GM19438 (cell line): ENCODE data around the gene NCR3LG1.

ENCODE experiments used
- ATAC-seq: cut with Tn5 transposase; IDR thresholded peaks from one replicate; pipeline ENCODE4 v1.9.1; 2021; ENCODE audit warnings: low read depth; ENCODE audit not compliant: unreplicated experiment

Gene NCR3LG1

DNA sequence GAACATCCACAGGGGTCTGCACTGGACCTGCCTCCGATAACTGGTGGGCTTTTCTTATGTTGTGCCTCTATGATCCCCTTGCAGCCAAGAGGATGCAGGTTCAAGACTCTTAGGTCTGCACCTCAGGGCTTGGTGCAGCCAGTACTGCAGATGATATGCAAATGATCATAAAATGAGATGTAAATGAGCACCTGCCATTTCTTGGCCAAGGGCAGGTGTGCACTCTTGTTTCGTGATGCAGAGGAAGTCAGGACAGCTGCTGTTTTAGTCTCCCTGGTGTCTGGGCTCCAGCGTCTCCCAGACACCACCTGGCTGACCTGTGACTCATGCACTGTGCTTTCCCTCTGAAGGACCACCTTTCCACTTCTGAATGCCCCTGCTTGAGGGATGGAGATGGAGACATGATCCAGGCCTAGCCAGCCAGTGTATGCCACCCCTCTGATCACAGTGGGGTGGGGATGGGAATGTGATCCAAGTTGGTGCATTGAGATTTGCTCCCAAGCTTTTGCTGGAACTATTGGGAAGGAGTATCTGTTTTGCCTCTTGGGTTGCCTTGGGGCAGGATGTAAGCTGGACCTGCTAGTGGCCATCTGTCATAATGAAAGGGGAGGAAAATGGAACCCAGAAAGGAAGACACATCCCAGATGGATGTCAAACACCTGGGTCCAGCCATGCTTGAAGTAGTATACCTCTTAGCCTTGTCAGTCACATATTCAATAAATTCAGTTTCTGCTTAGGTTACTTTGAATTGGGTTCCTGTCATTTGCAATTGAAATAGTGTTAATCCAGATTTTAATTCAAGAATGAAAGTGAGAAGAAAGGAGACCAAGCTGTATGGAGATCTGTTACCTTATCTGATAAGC, 40.1 kb downstream of the NCR3LG1 start:
- ATAC-seq = no peak

DNA sequence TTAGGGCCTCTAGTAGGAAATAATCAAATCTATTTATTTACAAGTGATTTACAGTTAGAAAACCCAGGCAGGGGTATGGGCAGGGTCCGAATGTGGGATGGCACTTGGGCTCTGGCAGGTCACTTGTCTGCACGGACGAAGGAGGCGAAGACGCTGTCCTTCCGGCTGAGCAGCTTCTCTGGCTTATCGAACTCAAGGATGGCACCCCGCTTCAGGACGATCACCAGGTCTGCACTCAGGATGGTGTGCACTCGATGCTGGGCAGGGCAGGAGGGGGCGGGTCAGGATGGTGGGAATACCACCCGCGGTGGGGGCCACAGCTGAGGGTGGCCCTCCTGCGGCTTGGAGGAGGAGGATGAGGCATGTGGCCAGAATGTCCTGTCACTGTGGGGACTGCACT, 41.3 kb downstream of the NCR3LG1 start:
- no peak for ATAC-seq

DNA sequence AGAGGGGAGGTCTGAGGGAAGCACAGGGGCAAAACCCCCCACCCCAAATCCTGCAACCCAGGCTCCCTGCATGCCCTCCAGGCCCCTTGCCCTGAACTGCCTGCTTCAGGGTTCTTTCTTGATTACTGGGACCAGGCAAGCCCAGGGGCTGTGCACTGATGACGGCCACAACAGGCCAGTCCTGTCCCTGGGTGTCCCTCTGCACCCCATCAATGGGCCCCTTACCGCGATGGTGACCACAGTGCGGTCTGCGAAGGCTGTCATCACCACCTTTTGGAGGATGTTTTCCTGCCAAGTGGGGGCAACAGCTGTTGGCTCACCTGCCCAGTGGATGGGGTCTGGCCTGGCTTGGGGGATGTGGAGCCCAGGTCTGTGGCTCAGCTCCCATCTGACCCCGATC, 41.9 kb downstream of the NCR3LG1 start:
- ATAC-seq = no peak

DNA sequence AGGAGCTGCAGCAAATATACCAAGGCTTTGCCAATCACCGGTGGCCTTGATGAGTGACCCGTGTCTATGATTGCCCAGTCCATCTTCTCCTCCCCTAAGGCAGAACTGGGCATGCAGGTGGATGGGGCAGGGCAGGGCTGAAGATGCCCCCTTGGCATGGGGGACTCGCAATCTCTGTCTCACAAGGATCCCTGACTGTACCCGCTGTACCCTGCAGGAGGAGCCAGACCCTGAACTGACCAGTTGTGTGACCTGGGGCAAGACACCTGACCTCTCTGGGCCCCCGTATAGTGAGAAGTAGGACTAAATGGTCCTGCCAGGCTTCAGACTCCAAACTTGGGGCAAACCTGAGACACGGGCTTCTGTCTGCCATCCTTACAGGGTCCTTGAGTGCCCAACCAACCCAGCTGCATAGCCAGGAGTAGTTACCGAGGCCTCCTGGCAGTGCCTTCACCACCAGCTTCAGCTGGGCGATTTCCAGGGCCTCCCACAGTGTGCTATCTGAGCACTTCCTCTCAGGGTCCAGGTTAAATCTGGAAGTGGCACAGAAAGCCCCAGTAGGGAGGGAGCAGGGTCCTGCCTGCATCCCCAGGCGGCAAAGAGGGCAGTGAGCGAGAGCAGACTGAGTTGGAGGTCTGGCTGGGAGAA, 43.3 kb downstream of the NCR3LG1 start:
- no peak for ATAC-seq

DNA sequence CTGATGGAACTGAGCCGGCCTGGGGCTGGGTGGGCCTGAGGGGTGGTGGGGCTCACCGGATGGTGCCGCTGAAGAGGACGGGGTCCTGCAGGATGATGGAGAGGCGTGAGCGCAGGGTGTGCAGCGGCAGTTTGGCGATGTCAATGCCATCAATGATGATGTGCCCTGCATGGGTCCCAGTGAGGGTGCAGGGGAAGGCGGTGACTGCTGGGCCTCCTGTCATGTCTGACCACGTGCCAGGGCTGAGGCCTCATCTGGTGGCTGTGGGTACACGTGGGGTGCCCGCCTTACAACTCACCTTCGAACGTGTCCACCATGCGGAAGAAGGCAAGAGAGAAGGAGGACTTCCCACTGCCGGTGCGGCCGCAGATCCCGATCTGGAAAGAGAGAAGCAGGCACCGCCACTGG, 44.0 kb downstream of the NCR3LG1 start:
- no peak for ATAC-seq

DNA sequence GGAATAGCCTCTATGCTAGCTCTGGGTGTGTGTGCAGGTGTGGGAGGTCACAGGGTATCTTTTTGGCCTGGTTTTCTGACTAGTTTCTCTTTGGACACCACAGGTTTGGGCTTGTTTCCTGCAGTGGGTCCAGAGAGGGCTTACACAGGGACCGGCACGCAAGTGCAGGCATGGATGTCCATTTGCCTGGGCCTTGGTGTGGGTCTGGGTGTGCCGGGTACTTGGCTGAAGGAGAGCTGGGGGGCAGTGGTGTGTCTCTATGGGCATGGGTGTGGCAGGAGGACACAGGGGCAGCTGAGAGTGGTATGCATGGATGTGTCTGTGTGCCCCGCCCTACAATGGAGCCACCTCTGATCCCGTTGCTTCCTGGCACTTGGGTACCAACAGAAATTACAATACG, 44.4 kb downstream of the NCR3LG1 start:
- ATAC-seq = no peak

DNA sequence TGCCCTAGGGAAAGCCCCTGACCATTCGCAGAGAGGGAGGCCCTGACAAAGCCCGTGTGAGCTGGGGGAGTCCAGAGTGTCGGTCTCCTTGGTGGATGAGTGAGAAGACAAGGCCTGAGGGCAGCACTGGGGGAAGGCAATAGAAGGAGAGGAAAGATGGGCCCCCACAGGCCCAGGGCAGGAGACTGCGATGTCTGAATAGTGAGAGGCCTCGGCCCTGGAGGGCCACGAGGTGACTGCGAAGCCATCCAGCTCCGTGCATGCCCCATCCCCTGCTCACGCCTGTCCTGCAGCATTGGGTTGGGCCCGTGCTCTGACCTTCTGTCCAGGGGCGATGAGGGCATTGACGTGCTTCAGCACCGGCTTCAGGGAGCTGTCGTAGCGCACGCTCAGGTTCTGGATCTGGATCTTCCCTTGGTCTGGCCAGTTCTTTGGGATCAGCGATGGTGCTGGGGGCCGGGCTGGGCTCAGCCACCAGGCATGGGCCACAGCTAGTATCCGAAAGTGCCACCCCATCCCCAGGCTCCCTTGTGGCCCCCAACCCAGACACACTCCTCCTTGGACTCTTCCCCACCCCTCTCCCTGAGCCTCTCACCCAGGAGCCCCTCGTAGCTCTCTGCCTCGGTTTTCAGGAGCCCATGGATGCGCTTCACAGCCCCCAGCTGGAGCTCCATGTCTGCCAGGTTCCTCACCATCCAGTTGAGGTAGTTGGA, 45.2 kb downstream of the NCR3LG1 start:
- no peak for ATAC-seq

DNA sequence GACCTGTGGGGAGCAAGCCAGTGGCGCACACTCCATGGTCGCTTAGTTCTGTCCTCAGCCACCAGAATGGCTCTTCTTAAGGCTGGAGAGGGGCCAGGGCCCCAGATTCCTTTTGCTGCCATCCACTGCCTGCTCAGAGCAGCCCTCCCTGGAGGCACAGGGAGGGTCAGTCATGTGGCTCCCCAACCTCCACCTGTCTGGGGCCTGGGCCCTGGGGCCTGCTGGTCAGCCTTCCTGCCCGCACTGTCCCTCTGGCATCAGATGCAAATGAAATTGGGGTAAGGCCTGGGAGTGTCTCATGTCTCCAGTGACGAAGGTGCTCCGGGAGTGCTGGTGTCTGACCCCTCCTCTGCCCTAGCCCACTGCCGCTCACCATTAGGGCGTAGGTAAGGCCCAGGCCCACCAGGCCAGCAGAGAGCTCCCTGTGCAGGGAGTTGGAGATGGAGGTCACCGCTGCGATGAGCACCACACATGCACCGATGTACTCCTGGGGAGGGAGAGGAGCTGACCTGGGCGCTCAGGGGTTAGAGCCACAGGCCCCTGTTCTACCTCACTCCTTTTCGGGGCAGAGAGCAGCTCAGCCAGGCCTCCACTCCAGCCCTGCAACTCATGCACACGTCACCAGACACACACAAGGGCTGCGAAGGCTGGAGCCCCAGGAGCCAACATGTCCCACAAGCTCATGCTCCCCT, 45.9 kb downstream of the NCR3LG1 start:
- ATAC-seq = no peak

DNA sequence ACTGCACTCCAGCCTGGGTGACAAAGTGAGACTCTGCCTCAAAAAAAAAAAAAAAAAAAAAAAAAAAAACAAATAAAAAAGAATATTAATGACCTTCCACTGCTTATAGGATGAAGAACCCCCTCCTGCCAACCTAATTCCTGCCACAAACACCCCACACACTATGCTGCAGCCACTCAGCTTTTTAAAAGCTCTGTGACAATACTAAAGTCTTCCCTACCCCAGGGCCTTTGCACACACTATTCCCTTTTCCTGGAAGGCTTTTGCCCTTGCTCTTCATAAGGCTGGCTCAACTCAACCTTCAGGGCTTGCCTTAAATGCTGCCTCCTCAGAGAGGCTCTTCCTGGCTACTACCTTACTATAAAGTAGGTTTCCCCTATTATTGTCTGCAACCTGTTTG, 47.6 kb downstream of the NCR3LG1 start:
- no peak for ATAC-seq

DNA sequence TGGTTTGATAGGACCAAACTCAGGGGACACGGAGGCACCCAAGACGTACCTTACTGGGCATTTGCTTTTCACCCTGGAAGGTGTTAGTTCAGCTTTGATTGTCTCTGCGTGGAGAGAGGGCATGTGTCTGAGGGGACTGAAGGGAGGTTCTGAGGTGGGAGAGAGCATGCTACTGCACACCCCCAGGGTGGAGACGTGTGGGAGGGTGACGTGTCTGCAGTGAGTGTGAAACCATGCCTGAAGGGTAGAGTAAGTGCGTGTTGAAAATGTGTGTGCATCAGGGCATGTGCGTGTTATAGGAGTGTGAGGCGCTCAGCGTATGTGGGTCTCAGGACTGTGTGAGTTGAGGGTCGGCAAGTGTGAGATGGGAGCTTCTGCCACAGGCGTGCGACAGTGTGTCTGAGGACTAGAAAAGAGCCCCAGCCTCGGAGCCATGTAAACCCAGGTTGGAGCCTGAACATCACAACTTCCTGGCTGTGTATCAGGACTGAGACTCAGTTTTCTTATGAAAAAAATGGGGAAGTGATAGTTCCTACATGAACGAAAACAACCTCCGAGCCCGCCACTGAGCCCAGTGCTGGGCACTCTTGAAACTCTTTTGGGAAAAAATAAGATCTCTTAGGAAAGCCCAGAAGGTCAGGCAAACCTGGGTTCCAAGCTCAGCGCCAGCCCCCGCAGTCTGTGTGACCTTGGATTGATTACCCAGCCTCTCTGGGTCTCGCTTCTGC, 48.6 kb downstream of the NCR3LG1 start:
- ATAC-seq = no peak

DNA sequence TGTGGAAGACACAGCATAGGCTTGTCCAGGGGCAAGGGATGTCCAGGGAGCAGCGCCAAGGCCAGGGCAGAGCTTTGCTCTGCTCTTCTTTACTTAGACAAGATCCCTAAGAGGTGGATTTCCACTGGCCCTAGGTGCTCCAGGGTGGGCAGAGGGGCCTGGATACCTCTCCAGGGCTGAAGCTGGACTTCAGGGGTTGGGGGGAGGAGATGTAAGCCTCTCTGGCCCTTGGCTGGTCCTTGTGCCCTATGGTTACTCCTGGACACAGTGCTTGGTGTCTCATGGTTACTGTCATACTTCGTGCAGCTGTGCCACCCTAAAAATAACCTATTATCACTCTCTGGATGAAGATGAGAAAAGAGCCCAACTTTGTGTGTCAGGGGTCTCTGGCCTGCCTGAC, 49.7 kb downstream of the NCR3LG1 start:
- no peak for ATAC-seq

DNA sequence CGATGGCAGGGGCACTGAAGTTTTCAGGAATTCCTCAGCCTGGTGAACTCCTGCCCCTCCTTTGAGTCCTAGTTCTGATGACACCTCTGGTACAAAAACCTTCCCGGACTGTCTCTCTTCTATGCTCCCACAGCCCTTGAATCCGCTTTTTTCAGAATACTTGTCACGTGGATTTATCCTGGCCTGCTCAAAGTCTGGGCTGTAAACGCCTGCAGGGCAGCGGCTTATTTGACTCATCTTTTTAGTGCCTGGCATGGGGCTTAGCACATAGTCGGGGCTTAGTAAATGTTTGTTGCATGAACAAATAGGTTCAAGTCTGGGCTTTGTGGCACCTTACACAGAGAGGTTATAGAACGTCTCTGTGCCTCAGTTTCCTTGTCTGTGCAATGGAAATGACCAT, 50.2 kb downstream of the NCR3LG1 start:
- no peak for ATAC-seq

DNA sequence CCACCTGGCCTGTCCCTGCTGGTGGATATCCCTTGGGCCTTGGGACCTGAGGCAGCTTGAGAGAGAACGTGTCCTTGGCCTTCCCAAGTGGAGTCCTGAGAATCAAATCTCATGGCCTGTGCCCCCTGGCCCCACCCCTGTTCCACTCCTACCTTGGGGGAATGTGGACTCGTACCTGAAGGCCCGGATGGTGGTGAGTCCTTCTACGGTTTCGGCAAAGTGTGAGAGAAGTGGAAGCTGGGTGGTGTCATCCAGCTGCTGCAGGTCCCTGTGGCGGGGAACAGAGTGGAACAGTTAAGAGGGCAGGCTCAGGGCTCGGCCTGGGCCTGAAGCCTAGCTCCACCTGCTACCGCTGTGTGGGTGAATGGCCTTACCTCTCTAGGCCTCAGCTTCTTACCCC, 50.9 kb downstream of the NCR3LG1 start:
- ATAC-seq = no peak

DNA sequence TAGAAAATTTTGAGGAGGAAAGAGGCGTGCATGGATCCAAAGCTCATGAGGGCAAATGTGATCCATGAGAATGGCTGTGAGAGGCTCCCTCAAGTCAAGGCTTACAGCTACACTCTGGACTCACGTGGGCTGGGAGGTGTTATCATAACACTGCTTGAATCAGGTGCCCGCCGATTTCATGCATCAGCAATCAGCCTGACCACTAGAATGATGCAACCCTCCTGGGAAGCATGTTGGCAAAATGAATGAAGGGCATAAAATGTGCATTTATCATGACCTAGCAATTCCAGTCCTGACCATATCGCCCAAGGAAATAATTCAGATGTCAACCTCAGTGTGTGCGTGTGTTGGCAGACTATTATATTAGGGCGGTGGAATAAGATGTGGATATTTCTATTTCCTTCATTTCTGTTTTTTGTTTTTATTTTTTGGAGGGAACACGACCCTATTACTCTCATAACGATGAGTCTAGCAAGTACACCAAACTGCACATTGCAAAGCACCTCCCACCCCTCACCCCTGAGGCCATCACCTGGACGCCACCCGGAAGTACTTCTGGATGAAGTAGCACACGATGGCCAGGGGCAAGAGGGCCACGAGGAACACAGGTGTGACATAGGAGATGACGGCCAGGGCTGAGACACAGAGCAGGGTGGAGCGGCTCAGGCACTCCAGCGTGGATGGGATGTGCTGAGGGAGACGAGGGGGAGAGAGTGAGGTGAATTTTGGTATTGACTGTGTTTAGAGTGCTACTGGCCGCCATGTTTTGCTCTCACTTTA, 52.6 kb downstream of the NCR3LG1 start:
- ATAC-seq = no peak

DNA sequence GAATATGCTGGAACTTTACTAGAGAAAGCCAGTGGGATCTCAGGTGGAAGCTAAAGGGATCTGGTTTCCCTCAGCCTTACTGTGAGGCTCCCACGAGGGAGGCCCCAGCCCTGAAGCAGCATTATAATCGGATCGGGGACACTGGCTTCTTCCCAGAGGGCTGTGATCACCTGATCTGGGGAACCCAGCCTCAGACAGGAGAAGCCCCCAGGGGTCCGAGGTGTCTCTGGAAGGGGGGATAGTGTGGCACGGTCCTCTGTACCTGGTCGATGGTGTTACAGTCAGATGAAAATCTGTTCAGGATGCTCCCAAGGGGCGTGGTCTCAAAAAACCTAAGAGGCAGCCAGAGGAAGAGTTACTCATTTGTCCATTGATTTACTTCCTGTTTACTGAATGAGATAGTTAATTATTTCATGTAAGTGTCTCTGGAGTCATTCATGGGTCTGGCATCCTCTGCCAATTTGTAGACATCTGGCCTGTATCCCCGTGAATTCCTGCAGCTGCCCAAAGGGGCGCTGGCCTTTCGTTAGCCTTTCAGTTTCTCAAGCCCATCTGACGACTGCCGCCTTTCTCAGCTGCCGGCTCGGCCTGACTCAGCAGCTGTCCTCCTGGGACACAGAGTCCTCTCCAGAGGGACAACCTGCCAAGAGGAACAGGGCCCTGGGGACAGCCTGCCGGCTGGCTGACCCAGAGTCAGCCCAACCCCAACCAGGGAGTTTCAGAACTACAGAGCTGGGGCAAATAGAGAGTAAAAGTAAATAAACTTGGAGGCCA, 53.8 kb downstream of the NCR3LG1 start:
- ATAC-seq = no peak

DNA sequence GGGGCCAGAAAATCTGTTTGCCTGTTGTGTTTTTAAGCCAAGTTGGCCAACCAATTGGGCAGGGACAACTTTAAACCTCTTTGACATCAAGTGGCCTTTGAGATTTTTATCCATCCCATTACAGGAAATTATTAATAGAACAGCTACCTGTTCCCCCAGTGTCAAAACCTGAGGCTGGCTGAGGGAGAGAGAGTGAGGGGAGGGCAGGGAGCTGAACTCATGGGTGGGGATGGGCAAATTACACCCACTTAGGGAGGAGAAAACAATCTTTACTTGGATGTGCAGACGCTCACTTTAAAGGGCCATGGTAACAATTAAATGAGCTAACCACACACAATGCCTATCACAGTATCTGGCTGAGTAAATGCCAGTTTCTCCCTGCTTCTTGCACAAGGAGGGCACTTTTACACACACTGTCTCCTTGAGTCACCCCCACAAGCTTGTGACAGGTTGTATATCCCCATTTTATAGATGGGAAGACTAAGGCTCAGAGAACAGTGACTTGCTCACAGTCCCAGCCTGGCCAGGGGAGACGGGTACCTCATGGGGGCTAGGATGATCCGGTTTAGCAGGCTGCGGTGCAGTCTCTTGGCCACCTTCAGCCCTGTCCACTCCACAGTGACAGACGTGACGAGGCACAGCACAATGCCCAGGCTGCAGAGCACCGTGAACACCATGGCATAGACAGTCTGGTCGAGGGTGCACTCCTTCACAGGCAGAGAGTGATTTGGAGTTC, 54.6 kb downstream of the NCR3LG1 start:
- ATAC-seq = no peak

DNA sequence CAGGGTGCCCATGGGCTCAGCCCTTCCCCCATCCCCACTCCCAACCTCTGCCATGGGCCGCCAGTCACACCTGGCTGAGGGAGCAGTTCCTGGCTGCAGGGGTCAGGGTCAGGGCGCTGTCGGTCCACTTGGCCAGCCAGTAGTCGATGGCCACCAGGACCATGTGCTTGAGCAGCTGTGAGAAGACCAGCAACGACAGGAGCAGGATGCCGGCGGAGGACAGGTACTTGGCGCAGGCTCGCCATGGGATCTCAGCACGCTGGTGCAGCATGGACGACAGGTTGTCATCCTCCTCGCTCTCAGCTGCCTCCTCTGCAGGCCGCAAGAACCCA, 55.2 kb downstream of the NCR3LG1 start:
- ATAC-seq = no peak

DNA sequence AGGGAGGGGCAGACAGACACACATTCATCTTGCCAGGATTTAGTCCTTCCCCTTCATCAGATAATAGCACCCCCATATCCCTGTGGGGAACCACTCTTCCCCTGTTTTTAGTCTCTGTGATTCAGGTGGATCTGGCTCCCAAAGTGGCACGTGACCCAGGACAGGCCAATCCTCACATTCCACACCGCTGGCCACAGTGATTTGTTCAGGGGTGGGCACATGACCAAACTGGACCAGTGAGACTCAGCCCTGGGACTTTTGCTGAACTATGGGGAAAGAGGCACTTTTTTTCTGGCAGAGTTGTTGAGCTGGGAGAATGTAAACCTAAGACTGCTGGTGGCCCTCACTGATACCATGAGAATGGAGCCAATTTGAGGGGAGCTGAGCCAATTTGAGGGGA, 56.0 kb downstream of the NCR3LG1 start:
- no peak for ATAC-seq
